A375 (cell line): ENCODE data around the gene EVI5L. TPM values are rescaled to one million over a fixed set of nuclear protein-coding genes. Genes with fewer than 3 reads are reported as not detected.

Experiments
- total RNA-seq: library from RNA; depleted of rRNA; stranded (reverse); fragments of >200 nt; shearing (Covaris generic); gene quantifications from 2 replicates; pipeline ENCODE4 v1.2.3, GENCODE V29; 2014; rRNA removed

Gene EVI5L
- 14.9 and 15.4 TPM in 2 replicates for total RNA-seq

DNA sequence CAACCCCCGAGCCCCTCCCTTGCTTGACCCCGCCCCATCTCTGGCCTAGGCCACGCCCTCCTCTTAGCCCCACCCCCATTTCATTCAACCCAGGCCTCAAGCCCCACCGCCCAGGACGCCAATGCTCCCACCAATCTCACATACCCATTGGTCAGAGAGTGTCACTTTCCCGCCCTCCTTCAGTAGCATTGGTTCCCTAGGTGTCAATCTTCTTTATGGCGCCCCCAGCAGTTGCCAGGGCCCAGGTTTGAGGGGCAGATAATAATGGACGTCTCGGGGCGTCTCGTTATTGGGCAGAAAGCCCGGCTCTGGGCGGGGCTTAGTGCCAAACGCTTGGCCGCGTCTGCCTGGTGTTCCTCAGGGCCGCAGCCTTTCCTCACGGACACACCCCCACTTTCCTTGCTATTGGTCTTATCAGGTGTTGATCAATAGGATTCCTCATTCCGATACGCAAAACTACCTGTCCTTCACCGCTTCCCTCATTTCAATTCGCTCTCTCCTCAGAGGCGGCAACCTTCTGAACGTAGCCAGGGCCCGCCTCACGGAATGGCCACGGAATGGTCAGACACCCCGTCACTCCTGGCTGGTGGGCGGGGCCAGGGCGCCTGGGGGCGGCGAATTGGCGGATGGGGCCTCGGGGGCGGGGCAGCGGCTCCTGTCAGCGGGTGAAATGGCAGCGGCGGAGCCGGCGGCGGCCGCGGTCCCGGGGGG is at the start of gene EVI5L:
TSS of gene EVI5L (plus strand) at position 658 of the 711 bp plus-strand sequence. CDS start 16,325 bp downstream, outside the sequence.

DNA sequence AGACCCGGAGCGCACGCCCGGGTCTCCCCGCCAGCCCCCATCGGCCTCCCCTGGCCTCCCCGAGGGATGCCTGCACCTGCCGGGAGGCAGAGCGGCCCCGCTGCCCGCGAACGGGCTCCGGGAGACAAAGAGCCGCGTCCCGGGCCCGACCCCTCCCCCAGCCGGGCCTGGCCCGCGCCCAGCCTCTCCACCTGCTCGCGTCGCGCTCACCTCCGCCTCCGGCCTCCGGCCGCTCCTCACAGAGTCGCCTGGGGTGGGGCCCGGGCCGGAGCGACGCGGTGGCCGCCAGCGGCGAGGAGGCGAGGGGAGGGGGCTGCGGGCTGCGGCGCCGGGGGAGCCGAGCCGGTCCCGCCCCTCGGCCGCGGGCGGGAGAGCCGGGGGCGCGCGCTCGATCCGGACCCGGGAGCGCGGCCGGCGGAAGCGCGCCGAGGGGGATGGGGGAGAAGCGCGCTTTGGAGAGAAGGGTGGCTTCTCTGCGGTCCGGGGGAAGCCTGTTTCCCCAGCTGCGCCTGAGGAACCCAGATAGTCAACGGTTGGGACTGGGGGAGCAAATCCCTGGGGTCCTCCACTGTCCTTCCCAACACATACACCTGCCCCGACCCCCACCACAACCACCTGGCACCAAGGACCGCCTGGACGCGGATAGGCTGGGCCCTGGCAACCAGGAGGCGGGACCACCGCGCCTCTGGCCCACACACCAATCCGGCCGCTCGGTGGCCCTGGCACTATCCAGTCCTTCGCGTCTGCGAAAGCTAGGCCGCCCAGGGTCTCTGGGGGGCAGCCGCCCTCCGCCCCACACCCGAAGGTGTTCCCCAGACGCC is 44.3 kb downstream of the EVI5L start, which contains the start of gene PRR36:
TSS of gene PRR36 (minus strand) at position 315 of the 821 bp plus-strand sequence. CDS start 701 bp downstream, outside the sequence.

DNA sequence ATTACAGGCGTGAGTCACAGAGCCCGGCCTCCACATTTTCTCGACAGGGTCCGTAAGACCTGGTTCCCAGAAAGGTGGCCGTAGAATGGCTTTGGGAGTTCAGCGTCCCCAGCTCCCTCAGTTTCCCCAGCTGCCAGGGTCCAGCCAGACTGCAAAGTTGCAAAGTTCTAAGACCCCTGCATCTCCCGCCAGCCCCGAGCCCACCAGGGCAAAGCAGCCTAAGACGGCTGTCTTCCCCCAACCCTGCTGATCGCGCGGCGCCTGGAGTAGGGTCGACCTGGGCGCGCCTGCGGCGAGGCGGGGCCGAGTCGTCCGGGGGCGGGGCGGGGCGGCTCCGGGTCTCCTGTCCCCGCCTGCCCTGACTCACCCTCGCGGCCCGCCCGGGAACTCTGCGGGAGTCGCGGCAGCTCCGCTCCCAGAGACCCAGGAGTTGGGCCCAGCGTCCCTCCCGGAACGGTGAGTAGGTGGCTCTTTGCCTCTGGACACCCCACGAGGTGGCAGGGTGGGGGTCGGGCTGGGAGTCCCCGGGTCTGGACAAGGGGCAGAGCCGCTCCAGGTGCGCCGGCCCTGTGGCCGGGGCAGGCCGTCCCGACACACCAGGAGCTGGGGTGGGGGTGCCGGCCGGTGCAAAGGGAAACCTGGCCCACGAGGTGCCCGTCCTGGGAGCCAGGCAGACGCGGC is 58.3 kb downstream of the EVI5L start, which contains the start of gene LRRC8E:
TSS of gene LRRC8E (plus strand) at position 366 of the 681 bp plus-strand sequence. CDS start 7,094 bp downstream, outside the sequence.

DNA sequence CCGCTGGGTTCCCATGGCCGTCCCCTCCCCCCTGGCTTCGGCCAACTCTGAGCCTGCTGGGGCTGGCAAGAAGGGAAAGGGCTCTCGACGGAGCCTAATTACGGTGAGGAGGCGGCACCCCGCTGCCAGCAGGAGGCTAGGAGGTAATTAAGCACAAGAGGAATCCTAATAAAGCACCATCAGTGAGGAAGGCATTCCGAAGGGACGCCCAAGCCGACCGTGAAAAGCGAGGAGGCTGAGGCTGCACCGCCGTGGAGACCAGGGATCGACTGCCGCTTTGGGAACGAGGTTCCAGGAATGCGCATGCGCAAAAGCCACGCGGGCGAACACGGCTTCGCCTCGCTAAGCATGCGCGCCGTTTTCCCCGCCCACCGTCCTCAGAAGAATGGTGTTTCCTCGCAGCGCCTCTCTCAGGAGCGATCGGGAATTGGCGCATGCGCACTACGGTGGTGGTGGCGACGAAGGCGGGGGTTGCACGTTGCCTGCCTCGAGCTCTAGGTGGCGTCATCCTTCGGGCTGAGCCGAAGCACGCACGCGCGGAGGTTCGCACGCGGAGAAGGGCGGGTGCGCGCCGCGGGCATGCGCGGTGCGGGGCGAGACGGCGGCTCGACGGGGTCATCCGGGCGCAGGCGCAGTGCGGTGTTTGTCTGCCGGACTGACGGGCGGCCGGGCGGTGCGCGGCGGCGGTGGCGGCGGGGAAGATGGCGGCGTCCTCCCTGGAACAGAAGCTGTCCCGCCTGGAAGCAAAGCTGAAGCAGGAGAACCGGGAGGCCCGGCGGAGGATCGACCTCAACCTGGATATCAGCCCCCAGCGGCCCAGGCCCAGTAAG is 73.4 kb downstream of the EVI5L start, which contains the start of gene MAP2K7:
TSS of gene MAP2K7 (plus strand) at position 634 of the 830 bp plus-strand sequence. CDS start at position 702, 68 bp downstream.

Other genes with a start within 250 kb of the EVI5L start
- 0.05 and 0.26 TPM in 2 replicates for gene CAMSAP3, start 234.4 kb upstream of the EVI5L start, total RNA-seq
- 52.8 and 66.7 TPM in 2 replicates for gene XAB2, start 200.7 kb upstream of the EVI5L start, total RNA-seq
- 60.7 and 62.6 TPM in 2 replicates for gene PET100, start 200.4 kb upstream of the EVI5L start, total RNA-seq
- gene PCP2, start 196.5 kb upstream of the EVI5L start, total RNA-seq = not detected in 2 replicates
- gene STXBP2, start 193.1 kb upstream of the EVI5L start, total RNA-seq = 0.05 TPM in 1 of 2 replicates, not detected in the other
- gene RETN, start 161.2 kb upstream of the EVI5L start, total RNA-seq = not detected in 2 replicates
- 0.27 TPM in 1 of 2 replicates, not detected in the other for gene MCEMP1, start 153.1 kb upstream of the EVI5L start, total RNA-seq
- 121 and 150 TPM in 2 replicates for gene TRAPPC5, start 149.4 kb upstream of the EVI5L start, total RNA-seq
- gene FCER2, start 128.1 kb upstream of the EVI5L start, total RNA-seq = 0.34 and 0.41 TPM in 2 replicates
- gene CLEC4G, start 98.1 kb upstream of the EVI5L start, total RNA-seq = not detected in 2 replicates
- gene CD209, start 82.7 kb upstream of the EVI5L start, total RNA-seq = not detected in 2 replicates
- not detected in 2 replicates for gene CLEC4M, start 67.0 kb upstream of the EVI5L start, total RNA-seq
- 0.27 TPM in 1 of 2 replicates, not detected in the other for gene PRR36, start 44.2 kb downstream of the EVI5L start, total RNA-seq
- gene LRRC8E, start 58.3 kb downstream of the EVI5L start, total RNA-seq = 11.6 and 14.7 TPM in 2 replicates
- gene MAP2K7, start 73.7 kb downstream of the EVI5L start, total RNA-seq = 24.0 and 34.1 TPM in 2 replicates
- 1.1 and 1.6 TPM in 2 replicates for gene TGFBR3L, start 84.6 kb downstream of the EVI5L start, total RNA-seq
- gene SNAPC2, start 90.1 kb downstream of the EVI5L start, total RNA-seq = 33.9 and 34.5 TPM in 2 replicates
- 9.7 and 12.0 TPM in 2 replicates for gene CTXN1, start 95.9 kb downstream of the EVI5L start, total RNA-seq
- 182 and 208 TPM in 2 replicates for gene TIMM44, start 113.4 kb downstream of the EVI5L start, total RNA-seq
- 48.0 and 51.5 TPM in 2 replicates for gene ELAVL1, start 175.4 kb downstream of the EVI5L start, total RNA-seq
- not detected in 2 replicates for gene CCL25, start 222.5 kb downstream of the EVI5L start, total RNA-seq